Astrocyte of the cerebellum (primary cell): ENCODE results near the gene IFRD2.

Source experiments
- DNase-seq: peaks from one replicate; pipeline ENCODE4 v3.0.0-alpha.2; 2011; ENCODE audit warnings: low read depth
- H3K4me3 ChIP-seq: 2 replicates; pipeline ENCODE4 v1.5.1; 2011; ENCODE audit warnings: mild to moderate bottlenecking, low read depth, low read length, moderate library complexity
- in situ Hi-C: cut with HindIII; loops from 2 replicates; pipeline ENCODE4 v1.10.0; 2017; ENCODE audit warnings: low sequenced_read_pairs
- TF ChIP-seq, protein P1 (sequence below): IDR thresholded peaks from 2 replicates; pipeline ENCODE4 v1.5.1; 2012; ENCODE audit warnings: low read length, low read depth, moderate library complexity, mild to moderate bottlenecking; ENCODE audit errors: missing control alignments

Gene IFRD2

GRCh38 chr3:50330330-50330729 is 38.1 kb upstream of the IFRD2 start:
- no peak overlapping the region for H3K4me3 ChIP-seq
- no peak for DNase-seq
- TF ChIP-seq, protein P1, sequence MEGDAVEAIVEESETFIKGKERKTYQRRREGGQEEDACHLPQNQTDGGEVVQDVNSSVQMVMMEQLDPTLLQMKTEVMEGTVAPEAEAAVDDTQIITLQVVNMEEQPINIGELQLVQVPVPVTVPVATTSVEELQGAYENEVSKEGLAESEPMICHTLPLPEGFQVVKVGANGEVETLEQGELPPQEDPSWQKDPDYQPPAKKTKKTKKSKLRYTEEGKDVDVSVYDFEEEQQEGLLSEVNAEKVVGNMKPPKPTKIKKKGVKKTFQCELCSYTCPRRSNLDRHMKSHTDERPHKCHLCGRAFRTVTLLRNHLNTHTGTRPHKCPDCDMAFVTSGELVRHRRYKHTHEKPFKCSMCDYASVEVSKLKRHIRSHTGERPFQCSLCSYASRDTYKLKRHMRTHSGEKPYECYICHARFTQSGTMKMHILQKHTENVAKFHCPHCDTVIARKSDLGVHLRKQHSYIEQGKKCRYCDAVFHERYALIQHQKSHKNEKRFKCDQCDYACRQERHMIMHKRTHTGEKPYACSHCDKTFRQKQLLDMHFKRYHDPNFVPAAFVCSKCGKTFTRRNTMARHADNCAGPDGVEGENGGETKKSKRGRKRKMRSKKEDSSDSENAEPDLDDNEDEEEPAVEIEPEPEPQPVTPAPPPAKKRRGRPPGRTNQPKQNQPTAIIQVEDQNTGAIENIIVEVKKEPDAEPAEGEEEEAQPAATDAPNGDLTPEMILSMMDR: no peak
- in situ Hi-C loops: loop anchor here (5.0 kb wide), 1 partner anchor 207 kb away; no protein-coding TSS in a partner anchor

DNA sequence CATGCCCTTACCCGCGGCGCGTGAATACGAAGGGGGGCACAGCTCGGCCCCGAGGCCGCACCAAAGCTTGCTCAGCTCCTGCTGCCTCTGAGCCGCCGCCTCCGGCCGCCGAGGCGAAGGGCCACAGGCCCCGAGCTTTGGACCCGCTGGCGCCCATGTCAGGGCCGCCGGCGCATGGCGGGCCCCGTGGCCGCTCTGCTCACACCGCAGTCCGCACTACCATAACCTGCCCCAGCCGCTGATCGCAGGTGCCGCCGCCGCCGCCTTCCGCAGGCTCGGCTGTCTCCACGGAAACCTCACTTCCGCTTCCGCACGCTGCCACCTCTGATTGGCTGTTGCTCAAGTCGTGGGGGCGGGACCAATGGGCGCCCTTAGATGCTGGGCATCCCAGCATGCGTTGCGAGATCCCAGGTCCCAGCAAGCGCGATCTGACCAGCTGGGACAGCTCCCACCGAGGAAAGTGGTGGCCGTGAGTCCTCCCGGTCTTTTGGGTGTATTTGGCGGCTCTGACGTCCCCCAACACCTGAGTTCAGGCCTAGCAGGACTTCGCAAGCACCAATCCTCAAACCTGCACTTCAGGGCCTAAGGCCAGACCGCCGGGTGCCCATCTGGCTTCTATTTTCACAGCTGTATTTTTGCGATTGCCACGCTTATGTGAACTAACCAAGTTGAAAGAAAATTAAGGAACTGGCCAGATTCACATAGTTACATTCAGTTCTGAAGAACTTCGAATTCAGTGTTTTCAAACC is 35.9 kb upstream of the IFRD2 start, which contains the start of gene TUSC2:
TSS of gene TUSC2 (minus strand) at position 281 of the 749 bp plus-strand sequence. CDS start at position 157, 124 bp downstream.
- peak within 1 kb of the TSS; percentile 88 for H3K4me3 ChIP-seq
- DNase-seq: peak; percentile 91
- in situ Hi-C loops: no loop called here
- TF ChIP-seq, protein P1: no peak

DNA sequence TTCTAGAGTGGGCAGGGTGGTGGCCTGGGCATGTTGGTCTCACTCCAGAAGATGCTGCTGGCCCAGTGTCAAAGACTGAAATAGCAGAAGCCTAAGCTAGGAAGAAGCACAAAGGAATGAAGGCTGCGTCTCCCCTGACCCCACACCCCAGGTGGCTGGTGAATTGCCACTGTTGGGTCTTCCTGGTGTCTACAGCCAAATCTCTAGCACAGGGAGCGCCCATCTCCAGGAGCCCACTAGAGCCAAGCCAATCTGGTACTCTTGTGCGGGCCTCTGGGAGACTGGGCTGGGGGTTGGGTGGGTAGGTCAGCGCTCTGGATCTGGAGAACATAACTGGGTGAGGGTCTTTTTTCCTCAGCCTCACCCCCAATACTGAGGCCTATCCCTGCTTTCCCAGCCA is 34.9 kb upstream of the IFRD2 start:
- peak overlapping the region; percentile 88 for H3K4me3 ChIP-seq
- TF ChIP-seq, protein P1: no peak
- no peak for DNase-seq
- in situ Hi-C loops: no loop called here

GRCh38 chr3:50326182-50326541 is 33.9 kb upstream of the IFRD2 start:
- in situ Hi-C loops: no loop called here
- TF ChIP-seq, protein P1: no peak
- H3K4me3 ChIP-seq: no peak overlapping the region
- no peak for DNase-seq

GRCh38 chr3:50325497-50326181 is 33.4 kb upstream of the IFRD2 start:
- no peak overlapping the region for H3K4me3 ChIP-seq
- TF ChIP-seq, protein P1: no peak
- in situ Hi-C loops: no loop called here
- no peak for DNase-seq

DNA sequence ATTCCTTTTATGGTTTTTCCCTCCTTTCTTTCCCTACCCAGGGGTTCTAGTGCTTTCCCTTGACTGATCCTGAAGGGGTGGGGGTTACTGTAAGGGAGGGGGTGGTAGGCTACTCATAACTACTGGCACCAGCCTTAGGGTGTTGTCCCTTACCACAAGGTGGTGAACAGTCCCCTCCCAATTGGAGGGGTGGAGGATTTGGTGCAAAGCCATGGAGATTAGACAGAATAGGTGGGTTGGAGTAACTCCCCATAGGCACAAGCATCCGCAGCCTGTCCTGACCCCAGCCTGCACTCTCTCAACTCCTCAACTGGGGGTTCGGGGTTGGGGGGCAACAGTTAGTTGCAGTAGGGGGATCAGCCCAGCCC is 32.9 kb upstream of the IFRD2 start:
- in situ Hi-C loops: no loop called here
- DNase-seq: no peak
- H3K4me3 ChIP-seq: no peak overlapping the region
- TF ChIP-seq, protein P1: no peak
